Measurements from ENCODE around the gene XYLB. TPM values are rescaled to one million over a fixed set of nuclear protein-coding genes. Genes with fewer than 3 reads are reported as not detected.

XYLB gene
- total RNA-seq, 1 experiment from 2014 or later, result 11.2 TPM

GRCh38 chr3:38460377-38461270 is 114.0 kb downstream of the XYLB start:
- BruUV-seq (replicated peaks), result no TSS peak
- Histone ChIP-seq H3F3A (ENCODE audit: low read length, unreplicated experiment) (no peaks in the 10 kb centered on the region), H3K9ac (ENCODE audit: low read length) (no peak overlapping the region), H2AFZ (ENCODE audit: low read length) (no peak overlapping the region), H3K36me3 (ENCODE audit: low read depth, low read length) (no peaks in the 10 kb centered on the region), H3K4me2 (ENCODE audit: low read length) (no peak overlapping the region), H3K9me2 (replicated peaks; ENCODE audit: low read length) (no peaks in the 10 kb centered on the region), H3K9me3 (ENCODE audit: low read length) (no peaks in the 10 kb centered on the region), H3K79me2 (ENCODE audit: low read length) (peaks cover 30% of the 10 kb centered on the region), H3K4me3 (ENCODE audit: low read length) (no peak overlapping the region), H3K27ac (ENCODE audit: low read length) (no peak overlapping the region), H3K4me1 (ENCODE audit: insufficient read depth, low read length) (peaks cover 17% of the 10 kb centered on the region; the same call in 1 of the 2 replicates), H3K27me3 (ENCODE audit: low read length) (no peaks in the 10 kb centered on the region), H4K20me1 (ENCODE audit: low read length) (no peaks in the 10 kb centered on the region)
- TF ChIP-seq CTCF (conservative IDR thresholded peaks at IDR 0.05; ENCODE audit: low read depth, low read length) (no peak), EZH2 (IDR thresholded peaks at IDR 0.05; ENCODE audit: low read length, unreplicated experiment) (no peak), EZH2phosphoT487 (IDR thresholded peaks at IDR 0.05; ENCODE audit: borderline replicate concordance, low read length) (no peak)
- intact Hi-C loops (cut with micrococcal nuclease), result loop anchor here (2.0 kb wide), 1 partner anchor 76 kb away; no protein-coding TSS in a partner anchor
- DNase-seq (no peak), ATAC-seq (no peak)
- CTCF ChIA-PET, result no interaction called here
- POLR2A ChIA-PET (ENCODE audit: unreplicated experiment), result no interaction called here

Other genes with a start within 250 kb of the XYLB start
- gene ACAA1, start 209.7 kb upstream of the XYLB start, total RNA-seq (2014; rRNA removed), result 76.4 and 94.5 TPM in 2 replicates
- 17.7 and 19.1 TPM in 2 replicates for gene MYD88, start 208.1 kb upstream of the XYLB start, total RNA-seq (2014; rRNA removed)
- 42.2 and 47.7 TPM in 2 replicates for gene OXSR1, start 181.2 kb upstream of the XYLB start, total RNA-seq (2014; rRNA removed)
- gene SLC22A13, start 81.0 kb upstream of the XYLB start, total RNA-seq (2014; rRNA removed), result 0.73 TPM in 1 of 2 replicates, not detected in the other
- gene SLC22A14, start 64.5 kb upstream of the XYLB start, total RNA-seq (2014; rRNA removed), result 0.07 TPM in 1 of 2 replicates, not detected in the other
- gene ACVR2B, start 107.1 kb downstream of the XYLB start, total RNA-seq (2014; rRNA removed), result 1.5 and 1.8 TPM in 2 replicates
- 10.0 and 11.3 TPM in 2 replicates for gene EXOG, start 149.6 kb downstream of the XYLB start, total RNA-seq (2014; rRNA removed)

Measured in PC-3 (cell line).